ENCODE results near the gene SNED1. TPM values are rescaled to one million over a fixed set of nuclear protein-coding genes. Genes with fewer than 3 reads are reported as not detected.

Gene SNED1
- total and polyA plus RNA-seq, 2 donors: 3.2 to 7.1 TPM

- WGBS: 68% methylated on average over 15 of the region's 15 CpGs
- H3K4me3 ChIP-seq (ENCODE audit: low read length in 2 of 2): no peak overlapping the region
- no peak for DNase-seq (ENCODE audit: low read depth in 6 of 9, low spot score in 9 of 9)
- no peaks in the 10 kb centered on the region for H3K4me1 ChIP-seq (ENCODE audit: control insufficient read depth in 2 of 2, insufficient read depth in 2 of 2, low read length in 2 of 2)
- peaks cover 0 to 23% of the 10 kb centered on the region in 2 donors for H3K27me3 ChIP-seq (ENCODE audit: control insufficient read depth in 2 of 2, insufficient read depth in 1 of 2, low read length in 1 of 2)
- H3K36me3 ChIP-seq (ENCODE audit: control insufficient read depth in 2 of 2, insufficient read depth in 2 of 2, low read length in 1 of 2): no peaks in the 10 kb centered on the region
- H3K9me3 ChIP-seq (ENCODE audit: control insufficient read depth in 2 of 2, insufficient read depth in 1 of 2, low read length in 1 of 2): no peaks in the 10 kb centered on the region
- H3K27ac ChIP-seq (ENCODE audit: low read depth in 1 of 2, low read length in 1 of 2): no peak overlapping the region
Measured at GRCh38 chr2:240954436-240955305, 43.7 kb upstream of the SNED1 start.

GRCh38 chr2:240955306-240956170 is 42.9 kb upstream of the SNED1 start:
- WGBS: 93% methylated on average over 17 of the region's 17 CpGs
- Histone ChIP-seq H3K36me3 (ENCODE audit: control insufficient read depth in 2 of 2, insufficient read depth in 2 of 2, low read length in 1 of 2) (no peaks in the 10 kb centered on the region), H3K4me3 (ENCODE audit: low read length in 2 of 2) (no peak overlapping the region), H3K9me3 (ENCODE audit: control insufficient read depth in 2 of 2, insufficient read depth in 1 of 2, low read length in 1 of 2) (no peaks in the 10 kb centered on the region), H3K4me1 (ENCODE audit: control insufficient read depth in 2 of 2, insufficient read depth in 2 of 2, low read length in 2 of 2) (peaks cover 0 to 2% of the 10 kb centered on the region in 2 donors), H3K27ac (ENCODE audit: low read depth in 1 of 2, low read length in 1 of 2) (no peak overlapping the region), H3K27me3 (ENCODE audit: control insufficient read depth in 2 of 2, insufficient read depth in 1 of 2, low read length in 1 of 2) (peaks cover 0 to 32% of the 10 kb centered on the region in 2 donors)
- no peak for DNase-seq (ENCODE audit: low read depth in 6 of 9, low spot score in 9 of 9)

DNA sequence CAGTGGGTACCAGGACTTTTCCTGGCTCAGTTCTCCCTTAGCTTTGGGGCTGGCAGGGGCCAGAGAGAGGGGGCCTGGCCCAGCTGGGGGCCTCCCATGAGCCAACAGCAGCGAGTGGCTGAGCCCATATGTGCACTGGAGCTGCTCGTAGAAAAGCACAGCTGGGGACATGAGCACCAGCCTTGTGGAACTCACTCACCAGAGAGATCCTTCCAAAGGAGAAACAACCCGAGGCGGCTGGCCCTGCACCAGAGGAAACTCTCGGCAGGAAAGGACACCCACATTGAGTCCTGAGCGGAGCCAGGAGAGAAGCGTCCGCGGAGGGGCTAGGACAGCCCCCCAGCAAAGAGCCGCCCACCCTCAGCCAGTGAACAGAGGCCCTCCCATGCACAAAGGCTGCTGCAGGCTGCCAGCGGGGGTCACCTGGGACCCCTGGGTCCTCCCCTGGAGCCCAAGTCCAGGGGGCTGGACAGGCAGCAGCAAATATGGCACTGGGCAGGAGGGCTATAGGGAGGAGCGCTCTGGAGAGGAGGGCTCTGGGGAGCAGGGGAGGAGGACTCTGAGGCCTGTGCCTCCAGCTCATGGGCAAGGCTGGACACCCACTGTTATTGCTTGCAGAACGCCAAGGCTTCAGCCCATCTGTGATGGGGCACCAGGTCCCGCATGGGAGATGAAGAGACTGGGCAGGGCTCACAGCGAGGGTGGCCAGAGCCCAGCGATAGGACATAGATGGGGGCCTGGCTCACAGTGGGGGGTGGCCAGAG is 42.1 kb upstream of the SNED1 start:
- Histone ChIP-seq H3K27ac (ENCODE audit: low read depth in 1 of 2, low read length in 1 of 2) (no peak overlapping the region), H3K4me1 (ENCODE audit: control insufficient read depth in 2 of 2, insufficient read depth in 2 of 2, low read length in 2 of 2) (peaks cover 0 to 2% of the 10 kb centered on the region in 2 donors), H3K27me3 (ENCODE audit: control insufficient read depth in 2 of 2, insufficient read depth in 1 of 2, low read length in 1 of 2) (peaks cover 0 to 38% of the 10 kb centered on the region in 2 donors), H3K9me3 (ENCODE audit: control insufficient read depth in 2 of 2, insufficient read depth in 1 of 2, low read length in 1 of 2) (no peaks in the 10 kb centered on the region), H3K36me3 (ENCODE audit: control insufficient read depth in 2 of 2, insufficient read depth in 2 of 2, low read length in 1 of 2) (no peaks in the 10 kb centered on the region), H3K4me3 (ENCODE audit: low read length in 2 of 2) (no peak overlapping the region)
- DNase-seq (ENCODE audit: low read depth in 6 of 9, low spot score in 9 of 9): no peak
- WGBS: 91% methylated on average over 16 of the region's 16 CpGs

GRCh38 chr2:240956935-240957655 is 41.3 kb upstream of the SNED1 start:
- Histone ChIP-seq H3K9me3 (ENCODE audit: control insufficient read depth in 2 of 2, insufficient read depth in 1 of 2, low read length in 1 of 2) (no peaks in the 10 kb centered on the region), H3K4me1 (ENCODE audit: control insufficient read depth in 2 of 2, insufficient read depth in 2 of 2, low read length in 2 of 2) (peaks cover 0 to 2% of the 10 kb centered on the region in 2 donors), H3K4me3 (ENCODE audit: low read length in 2 of 2) (no peak overlapping the region), H3K27ac (ENCODE audit: low read depth in 1 of 2, low read length in 1 of 2) (no peak overlapping the region), H3K36me3 (ENCODE audit: control insufficient read depth in 2 of 2, insufficient read depth in 2 of 2, low read length in 1 of 2) (no peaks in the 10 kb centered on the region), H3K27me3 (ENCODE audit: control insufficient read depth in 2 of 2, insufficient read depth in 1 of 2, low read length in 1 of 2) (peaks cover 0 to 39% of the 10 kb centered on the region in 2 donors)
- no peak for DNase-seq (ENCODE audit: low read depth in 6 of 9, low spot score in 9 of 9)
- 96% methylated on average over 32 of the region's 32 CpGs for WGBS

DNA sequence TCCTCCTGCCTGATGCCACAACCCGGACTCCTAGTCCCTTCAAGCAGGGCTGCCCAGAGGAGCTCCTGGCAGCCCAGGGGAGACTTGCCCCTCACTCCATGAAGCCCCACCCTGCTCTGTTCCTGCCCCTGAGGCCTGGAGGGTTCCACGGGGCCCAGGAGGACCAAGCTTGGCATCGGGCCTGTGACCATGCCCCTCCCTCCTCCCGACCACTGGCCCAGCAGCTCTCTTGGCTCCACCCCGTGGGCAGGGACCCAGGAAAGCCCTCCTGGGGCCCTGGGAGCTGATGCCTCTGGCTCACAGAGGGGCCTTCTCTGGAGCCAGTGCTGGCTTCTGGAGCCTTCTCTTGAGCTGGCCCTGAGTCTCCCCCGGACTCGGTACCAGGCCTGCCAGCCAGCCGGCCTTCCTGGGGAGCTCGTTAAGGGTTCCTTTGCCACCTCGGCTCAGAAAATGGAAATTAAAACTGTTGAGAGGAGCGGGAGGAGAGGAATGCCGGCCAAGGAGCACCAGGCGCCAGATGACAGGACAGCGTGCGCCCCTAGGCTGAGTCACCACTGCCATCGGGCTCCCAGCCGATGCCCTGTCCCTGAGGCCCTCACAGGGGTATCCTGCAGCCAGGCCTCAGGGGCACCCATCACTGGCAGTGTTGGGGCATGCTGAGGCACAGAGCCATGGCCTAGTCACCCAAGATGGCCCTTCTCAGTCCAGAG is 40.6 kb upstream of the SNED1 start:
- WGBS: 86% methylated on average over 17 of the region's 17 CpGs
- Histone ChIP-seq H3K4me1 (ENCODE audit: control insufficient read depth in 2 of 2, insufficient read depth in 2 of 2, low read length in 2 of 2) (peaks cover 0 to 2% of the 10 kb centered on the region in 2 donors), H3K27me3 (ENCODE audit: control insufficient read depth in 2 of 2, insufficient read depth in 1 of 2, low read length in 1 of 2) (peaks cover 0 to 40% of the 10 kb centered on the region in 2 donors), H3K36me3 (ENCODE audit: control insufficient read depth in 2 of 2, insufficient read depth in 2 of 2, low read length in 1 of 2) (no peaks in the 10 kb centered on the region), H3K9me3 (ENCODE audit: control insufficient read depth in 2 of 2, insufficient read depth in 1 of 2, low read length in 1 of 2) (no peaks in the 10 kb centered on the region), H3K27ac (ENCODE audit: low read depth in 1 of 2, low read length in 1 of 2) (no peak overlapping the region), H3K4me3 (ENCODE audit: low read length in 2 of 2) (no peak overlapping the region)
- DNase-seq (ENCODE audit: low read depth in 6 of 9, low spot score in 9 of 9): no peak

GRCh38 chr2:240958366-240959213 is 39.8 kb upstream of the SNED1 start:
- no peak overlapping the region for H3K27ac ChIP-seq (ENCODE audit: low read depth in 1 of 2, low read length in 1 of 2)
- H3K36me3 ChIP-seq (ENCODE audit: control insufficient read depth in 2 of 2, insufficient read depth in 2 of 2, low read length in 1 of 2): no peaks in the 10 kb centered on the region
- H3K4me3 ChIP-seq (ENCODE audit: low read length in 2 of 2): no peak overlapping the region
- no peak for DNase-seq (ENCODE audit: low read depth in 6 of 9, low spot score in 9 of 9)
- 96% methylated on average over 19 of the region's 19 CpGs for WGBS
- peaks cover 0 to 40% of the 10 kb centered on the region in 2 donors for H3K27me3 ChIP-seq (ENCODE audit: control insufficient read depth in 2 of 2, insufficient read depth in 1 of 2, low read length in 1 of 2)
- no peaks in the 10 kb centered on the region for H3K9me3 ChIP-seq (ENCODE audit: control insufficient read depth in 2 of 2, insufficient read depth in 1 of 2, low read length in 1 of 2)
- H3K4me1 ChIP-seq (ENCODE audit: control insufficient read depth in 2 of 2, insufficient read depth in 2 of 2, low read length in 2 of 2): peaks cover 0 to 2% of the 10 kb centered on the region in 2 donors

DNA sequence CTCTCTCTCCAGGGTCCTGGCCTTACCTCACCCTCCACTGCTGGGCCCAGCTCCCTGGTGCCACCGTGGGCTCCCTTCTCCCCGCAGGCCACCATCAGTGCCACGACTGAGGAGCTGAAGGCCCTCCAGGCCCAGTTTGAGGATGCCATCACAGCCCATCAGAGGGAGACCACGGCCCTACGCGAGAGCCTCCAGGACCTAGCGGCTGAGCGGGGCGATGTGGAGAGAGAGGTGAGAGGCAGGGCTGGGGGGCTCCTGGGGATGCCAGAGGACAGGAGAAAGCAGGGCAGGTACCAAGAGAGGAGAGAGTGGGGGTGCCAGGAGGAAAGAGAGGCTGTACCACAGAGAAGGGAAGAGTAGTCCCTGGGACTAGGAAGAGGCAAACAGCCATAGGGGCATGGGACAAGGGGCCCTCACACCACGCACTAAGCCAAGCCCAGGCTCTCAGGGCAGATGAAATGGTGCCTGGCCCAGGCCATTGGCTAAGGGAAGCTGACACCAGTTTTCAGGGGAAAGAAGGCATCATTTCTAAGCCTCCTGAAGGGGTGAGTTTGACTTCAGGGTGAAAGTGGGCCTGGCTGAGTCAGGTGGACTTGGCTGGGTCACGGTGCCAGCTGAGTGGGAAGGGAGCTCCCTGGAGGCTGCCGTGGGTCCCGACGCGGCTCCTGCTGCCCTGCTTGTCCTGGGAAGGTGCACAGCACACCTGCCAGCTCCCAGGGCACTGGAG is 39.0 kb upstream of the SNED1 start:
- WGBS: 96% methylated on average over 15 of the region's 15 CpGs
- H3K4me1 ChIP-seq (ENCODE audit: control insufficient read depth in 2 of 2, insufficient read depth in 2 of 2, low read length in 2 of 2): peaks cover 0 to 2% of the 10 kb centered on the region in 2 donors
- no peak overlapping the region for H3K4me3 ChIP-seq (ENCODE audit: low read length in 2 of 2)
- DNase-seq (ENCODE audit: low read depth in 6 of 9, low spot score in 9 of 9): no peak
- H3K27ac ChIP-seq (ENCODE audit: low read depth in 1 of 2, low read length in 1 of 2): no peak overlapping the region
- no peaks in the 10 kb centered on the region for H3K9me3 ChIP-seq (ENCODE audit: control insufficient read depth in 2 of 2, insufficient read depth in 1 of 2, low read length in 1 of 2)
- H3K27me3 ChIP-seq (ENCODE audit: control insufficient read depth in 2 of 2, insufficient read depth in 1 of 2, low read length in 1 of 2): peaks cover 0 to 37% of the 10 kb centered on the region in 2 donors
- no peaks in the 10 kb centered on the region for H3K36me3 ChIP-seq (ENCODE audit: control insufficient read depth in 2 of 2, insufficient read depth in 2 of 2, low read length in 1 of 2)
